OCI-LY7 (cell line): ENCODE results near the gene IRX6. TPM values are rescaled to one million over a fixed set of nuclear protein-coding genes. Genes with fewer than 3 reads are reported as not detected.

Source experiments
- BruUV-seq: library from RNA; stranded (reverse); fragments of 400-500 nt; replicated peaks from 2 replicates; lab custom pipeline; 2021; lab: Mats Ljungman, UMichigan
- CTCF ChIA-PET: fragments of 300-600 bp; sonication (Branson Sonifier 250); formaldehyde crosslinking; loops from one replicate; lab custom pipeline; 2022; ENCODE audit warnings: antibody characterized with exemption; ENCODE audit not compliant: unreplicated experiment; lab: Charles Lee
- POLR2A ChIA-PET: fragments of 300-600 bp; sonication (Branson Sonifier 250); formaldehyde crosslinking; loops from one replicate; lab custom pipeline; 2022; ENCODE audit warnings: antibody characterized with exemption; lab: Charles Lee
- DNase-seq: peaks from one replicate; pipeline ENCODE4 v3.0.0-alpha.2; 2015; ENCODE audit warnings: low spot score
- H2AFZ ChIP-seq: fragments of 200-600 bp; sonication (generic), shearing (Covaris generic); 2 replicates; pipeline ENCODE4 v1.6.1; 2014; ENCODE audit warnings: mild to moderate bottlenecking, antibody characterized with exemption, low read length, moderate library complexity
- H3K27ac ChIP-seq: fragments of 200-600 bp; sonication (generic); 2 replicates; pipeline ENCODE4 v1.5.1; 2014; ENCODE audit warnings: mixed run types, low read depth, mild to moderate bottlenecking, moderate library complexity, low read length, inconsistent platforms; ENCODE audit not compliant: poor library complexity, severe bottlenecking
- H3K36me3 ChIP-seq: fragments of 200-600 bp; sonication (generic); 2 replicates; pipeline ENCODE4 v1.6.1; 2014; ENCODE audit warnings: mild to moderate bottlenecking, antibody characterized with exemption, low read length, moderate library complexity, mixed read lengths; ENCODE audit not compliant: insufficient read depth
- H3K4me1 ChIP-seq: fragments of 200-600 bp; sonication (generic); 2 replicates; pipeline ENCODE4 v1.5.1; 2014; ENCODE audit warnings: mild to moderate bottlenecking, low read length; ENCODE audit not compliant: insufficient read depth, poor library complexity, severe bottlenecking
- H3K4me2 ChIP-seq: fragments of 200-600 bp; sonication (generic); 2 replicates; pipeline ENCODE4 v1.6.1; 2014; ENCODE audit warnings: mild to moderate bottlenecking, low read length
- H3K4me3 ChIP-seq: fragments of 200-600 bp; sonication (generic); 2 replicates; pipeline ENCODE4 v1.5.1; 2014; ENCODE audit warnings: mild to moderate bottlenecking, low read depth, low read length; ENCODE audit not compliant: poor library complexity, severe bottlenecking
- H3K79me2 ChIP-seq: fragments of 200-600 bp; sonication (generic); 2 replicates; pipeline ENCODE4 v1.6.1; 2016; ENCODE audit warnings: low read depth, mild to moderate bottlenecking, low read length, moderate library complexity, mixed read lengths; ENCODE audit not compliant: insufficient read depth
- H3K9me2 ChIP-seq: fragments of 200-600 bp; sonication (generic); 2 replicates; pipeline ENCODE4 v1.6.1; 2016; ENCODE audit warnings: mild to moderate bottlenecking, low read length, mixed read lengths; ENCODE audit not compliant: insufficient read depth
- H3K9me3 ChIP-seq: fragments of 200-600 bp; sonication (generic); 2 replicates; pipeline ENCODE4 v1.6.1; 2014; ENCODE audit warnings: mild to moderate bottlenecking, mixed run types, low read length, mixed read lengths
- H4K20me1 ChIP-seq: fragments of 200-600 bp; sonication (generic); 2 replicates; pipeline ENCODE4 v1.6.1; 2014; ENCODE audit warnings: mild to moderate bottlenecking, antibody characterized with exemption, low read length, moderate library complexity, mixed read lengths; ENCODE audit not compliant: insufficient read depth
- CTCF ChIP-seq: fragments of 200-600 bp; sonication (generic); conservative IDR thresholded peaks from 2 replicates; pipeline ENCODE4 v1.5.1; 2014; ENCODE audit warnings: mild to moderate bottlenecking, antibody characterized with exemption, low read length, moderate library complexity, mixed read lengths
- EZH2phosphoT487 ChIP-seq: fragments of 200-600 bp; sonication (generic); IDR thresholded peaks from 2 replicates; pipeline ENCODE4 v1.6.1; 2018; ENCODE audit warnings: low read depth, borderline replicate concordance, mild to moderate bottlenecking, mixed run types, antibody characterized with exemption, low read length, moderate library complexity, mixed read lengths
- intact Hi-C: fragments of 100-400 bp; cut with micrococcal nuclease; formaldehyde crosslinking; loops from one replicate; pipeline ENCODE4 v1.10.0; 2022; ENCODE audit not compliant: unreplicated experiment
- total RNA-seq, 2 experiments: library from RNA; depleted of rRNA in 1 of 2; stranded (reverse); fragments of >200 nt in 1 of 2; shearing (Covaris generic) in 1 of 2; gene quantifications; 2 replicates each; pipeline ENCODE4 v1.2.3, GENCODE V29; 2014 to 2022

Gene IRX6
- total RNA-seq, 2 experiments from 2014 or later, result not detected

- Histone ChIP-seq H3K9me3 (no peaks in the 10 kb centered on the region), H3K79me2 (no peaks in the 10 kb centered on the region), H3K36me3 (no peaks in the 10 kb centered on the region), H3K4me1 (peaks cover 19% of the 10 kb centered on the region), H2AFZ (peak overlapping the region; percentile 33; the same call in 1 of the 2 replicates), H3K9me2 (no peaks in the 10 kb centered on the region), H3K27ac (no peak overlapping the region), H3K4me2 (peak overlapping the region; percentile 68), H4K20me1 (no peaks in the 10 kb centered on the region), H3K4me3 (no peak overlapping the region)
- intact Hi-C loops, result no loop called here
- TF ChIP-seq EZH2phosphoT487 (no peak), CTCF (no peak)
- DNase-seq, result peak; percentile 13
- CTCF ChIA-PET, result interaction anchor here (0.6 kb wide), 1 partner anchor 290 kb away, joined by 3 read pairs; no protein-coding TSS in a partner anchor
- POLR2A ChIA-PET, result interaction anchor here (0.6 kb wide), 1 partner anchor 109 kb away, joined by 4 read pairs; no protein-coding TSS in a partner anchor
- BruUV-seq, result no TSS peak
Observed at GRCh38 chr16:55333684-55334083, 9.7 kb downstream of the IRX6 start.

- intact Hi-C loops, result no loop called here
- Histone ChIP-seq H4K20me1 (no peaks in the 10 kb centered on the region), H3K79me2 (no peaks in the 10 kb centered on the region), H2AFZ (no peak overlapping the region), H3K27ac (no peak overlapping the region), H3K9me2 (no peaks in the 10 kb centered on the region), H3K4me1 (peaks cover 16% of the 10 kb centered on the region), H3K36me3 (no peaks in the 10 kb centered on the region), H3K9me3 (no peaks in the 10 kb centered on the region), H3K4me3 (no peak overlapping the region), H3K4me2 (no peak overlapping the region)
- POLR2A ChIA-PET, result interaction anchor here (1.1 kb wide), 1 partner anchor 36 kb away, joined by 7 read pairs; no protein-coding TSS in a partner anchor
- CTCF ChIA-PET, result no interaction called here
- no peak for TF ChIP-seq CTCF
- TF ChIP-seq EZH2phosphoT487, result no peak
- DNase-seq, result no peak
- BruUV-seq, result no TSS peak
Observed at GRCh38 chr16:55338646-55339045, 14.6 kb downstream of the IRX6 start.

GRCh38 chr16:55340445-55340844, 16.4 kb downstream of the IRX6 start:
- no TSS peak for BruUV-seq
- Histone ChIP-seq H3K9me3 (no peaks in the 10 kb centered on the region), H3K9me2 (no peaks in the 10 kb centered on the region), H3K4me3 (no peak overlapping the region), H3K79me2 (no peaks in the 10 kb centered on the region), H3K4me1 (peaks cover 6% of the 10 kb centered on the region), H3K36me3 (no peaks in the 10 kb centered on the region), H3K27ac (no peak overlapping the region), H2AFZ (no peak overlapping the region), H3K4me2 (peak overlapping the region; percentile 15; the same call in 1 of the 2 replicates), H4K20me1 (no peaks in the 10 kb centered on the region)
- intact Hi-C loops, result no loop called here
- DNase-seq, result no peak
- ChIA-PET POLR2A (no interaction called here), CTCF (no interaction called here)
- TF ChIP-seq CTCF (no peak), EZH2phosphoT487 (no peak)
